Hepatocyte (in vitro differentiated cells): ENCODE results near the gene CD79B. TPM values are rescaled to one million over a fixed set of nuclear protein-coding genes. Genes with fewer than 3 reads are reported as not detected.
A peak's percentile ranks its signal among the peaks of the same experiment; 100 is the strongest.
"Not testable (repeated sequence)": the region's sequence is repeated elsewhere in the genome, so short reads cannot be mapped to it uniquely, and the experiment has no call there.

Experiments
- DNase-seq: peaks from one replicate; pipeline ENCODE4 v3.0.0-alpha.2; 2016; ENCODE audit warnings: low spot score
- H2AFZ ChIP-seq: fragments of 200-600 bp; sonication (generic); 2 replicates; pipeline ENCODE4 v1.6.0; 2016; ENCODE audit warnings: antibody characterized with exemption, mild to moderate bottlenecking
- H3K27ac ChIP-seq: fragments of 200-600 bp; sonication (generic); 2 replicates; pipeline ENCODE4 v1.5.1; 2016; ENCODE audit warnings: mild to moderate bottlenecking
- H3K27me3 ChIP-seq: fragments of 200-600 bp; sonication (generic); 2 replicates; pipeline ENCODE4 v1.6.1; 2016
- H3K36me3 ChIP-seq: fragments of 200-600 bp; sonication (generic); replicated peaks from 2 replicates; pipeline ENCODE4 v1.5.1; 2016; ENCODE audit warnings: low read depth; ENCODE audit not compliant: insufficient read depth
- H3K4me1 ChIP-seq: fragments of 200-600 bp; sonication (generic); 2 replicates; pipeline ENCODE4 v1.5.1; 2016; ENCODE audit warnings: mild to moderate bottlenecking, moderate library complexity; ENCODE audit not compliant: insufficient read depth
- H3K4me2 ChIP-seq: fragments of 200-600 bp; sonication (generic); 2 replicates; pipeline ENCODE4 v1.6.0; 2016
- H3K4me3 ChIP-seq: fragments of 200-600 bp; sonication (generic); 2 replicates; pipeline ENCODE4 v1.5.1; 2016; ENCODE audit warnings: mild to moderate bottlenecking
- H3K79me2 ChIP-seq: fragments of 200-600 bp; sonication (generic); 2 replicates; pipeline ENCODE4 v1.6.0; 2017; ENCODE audit warnings: mild to moderate bottlenecking
- H3K9me2 ChIP-seq: fragments of 200-600 bp; sonication (generic); replicated peaks from 2 replicates; pipeline ENCODE4 v1.6.0; 2017; ENCODE audit warnings: mild to moderate bottlenecking; ENCODE audit not compliant: insufficient read depth
- H3K9me3 ChIP-seq: fragments of 200-600 bp; sonication (generic); 2 replicates; pipeline ENCODE4 v1.5.1; 2016; ENCODE audit warnings: low read depth, mild to moderate bottlenecking
- H4K20me1 ChIP-seq: fragments of 200-600 bp; sonication (generic); 2 replicates; pipeline ENCODE4 v1.6.0; 2016; ENCODE audit warnings: mild to moderate bottlenecking; ENCODE audit not compliant: insufficient read depth, poor library complexity, severe bottlenecking
- EZH2 ChIP-seq: fragments of 200-600 bp; sonication (generic); IDR thresholded peaks from 2 replicates; pipeline ENCODE4 v1.6.1; 2016; ENCODE audit warnings: antibody characterized with exemption, mild to moderate bottlenecking, borderline replicate concordance
- EZH2phosphoT487 ChIP-seq: fragments of 200-600 bp; sonication (generic); IDR thresholded peaks from one replicate; pipeline ENCODE4 v1.6.1; 2018; ENCODE audit warnings: antibody characterized with exemption, mild to moderate bottlenecking, low read depth, moderate library complexity; ENCODE audit not compliant: unreplicated experiment, severe bottlenecking
- WGBS: methylation state at CpG from one replicate; pipeline ENCODE4 v1.1.6; 2016; ENCODE audit warnings: low lambda C conversion rate; ENCODE audit errors: missing lambda C conversion rate; 5-methylcytosine and 5-hydroxymethylcytosine counted together
- polyA plus RNA-seq: library from polyadenylated mRNA; unstranded; fragments of >200 nt; fragmentation: Nextera tagmentation; extraction: Ambion mirVana; gene quantifications from 2 replicates; pipeline ENCODE4 v1.2.1, GENCODE V29; 2016
- total RNA-seq: library from RNA; depleted of rRNA; stranded (reverse); fragments of >200 nt; gene quantifications from 2 replicates; pipeline ENCODE4 v1.2.3, GENCODE V29; 2014
- TF ChIP-seq, protein P1 (sequence below): fragments of 200-600 bp; sonication (generic); IDR thresholded peaks from 2 replicates; pipeline ENCODE4 v1.5.1; 2016; ENCODE audit warnings: antibody characterized with exemption, mild to moderate bottlenecking; ENCODE audit not compliant: poor library complexity

Gene CD79B
- total and polyA plus RNA-seq, 2 experiments from 2014 or later: 0.57 to 1.2 TPM

DNA sequence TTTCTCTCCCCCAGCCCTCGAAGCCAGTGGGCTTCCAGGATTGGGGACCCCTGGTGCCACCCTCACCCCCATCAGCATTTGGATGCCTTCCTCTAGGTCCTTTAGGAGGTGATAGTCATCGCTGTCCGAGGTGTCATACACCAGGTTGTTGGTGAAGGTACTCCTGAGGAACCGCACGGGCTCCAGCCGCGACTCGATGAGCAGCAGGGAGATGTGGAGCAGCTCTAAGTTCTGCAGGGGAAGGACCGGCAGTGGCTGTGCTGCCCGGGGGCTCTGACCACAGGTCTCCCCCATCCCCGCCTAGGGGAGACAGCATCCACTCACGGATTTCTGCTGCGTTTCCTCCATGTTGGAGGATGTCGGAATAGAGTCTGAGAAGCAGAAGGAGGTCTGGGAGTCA is 22.0 kb downstream of the CD79B start:
- Histone ChIP-seq H3K27me3 (peaks cover 3% of the 10 kb centered on the region), H3K36me3 (no peaks in the 10 kb centered on the region), H3K4me3 (no peak overlapping the region), H3K4me2 (no peak overlapping the region), H4K20me1 (no peaks in the 10 kb centered on the region), H3K9me2 (no peaks in the 10 kb centered on the region), H2AFZ (no peak overlapping the region), H3K79me2 (no peaks in the 10 kb centered on the region), H3K27ac (no peak overlapping the region), H3K4me1 (no peaks in the 10 kb centered on the region), H3K9me3 (no peaks in the 10 kb centered on the region)
- no peak for DNase-seq
- WGBS: 85% methylated on average over 14 of the region's 14 CpGs
- no peak for TF ChIP-seq EZH2
- TF ChIP-seq EZH2phosphoT487: no peak
- TF ChIP-seq, protein P1, sequence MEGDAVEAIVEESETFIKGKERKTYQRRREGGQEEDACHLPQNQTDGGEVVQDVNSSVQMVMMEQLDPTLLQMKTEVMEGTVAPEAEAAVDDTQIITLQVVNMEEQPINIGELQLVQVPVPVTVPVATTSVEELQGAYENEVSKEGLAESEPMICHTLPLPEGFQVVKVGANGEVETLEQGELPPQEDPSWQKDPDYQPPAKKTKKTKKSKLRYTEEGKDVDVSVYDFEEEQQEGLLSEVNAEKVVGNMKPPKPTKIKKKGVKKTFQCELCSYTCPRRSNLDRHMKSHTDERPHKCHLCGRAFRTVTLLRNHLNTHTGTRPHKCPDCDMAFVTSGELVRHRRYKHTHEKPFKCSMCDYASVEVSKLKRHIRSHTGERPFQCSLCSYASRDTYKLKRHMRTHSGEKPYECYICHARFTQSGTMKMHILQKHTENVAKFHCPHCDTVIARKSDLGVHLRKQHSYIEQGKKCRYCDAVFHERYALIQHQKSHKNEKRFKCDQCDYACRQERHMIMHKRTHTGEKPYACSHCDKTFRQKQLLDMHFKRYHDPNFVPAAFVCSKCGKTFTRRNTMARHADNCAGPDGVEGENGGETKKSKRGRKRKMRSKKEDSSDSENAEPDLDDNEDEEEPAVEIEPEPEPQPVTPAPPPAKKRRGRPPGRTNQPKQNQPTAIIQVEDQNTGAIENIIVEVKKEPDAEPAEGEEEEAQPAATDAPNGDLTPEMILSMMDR: no peak

DNA sequence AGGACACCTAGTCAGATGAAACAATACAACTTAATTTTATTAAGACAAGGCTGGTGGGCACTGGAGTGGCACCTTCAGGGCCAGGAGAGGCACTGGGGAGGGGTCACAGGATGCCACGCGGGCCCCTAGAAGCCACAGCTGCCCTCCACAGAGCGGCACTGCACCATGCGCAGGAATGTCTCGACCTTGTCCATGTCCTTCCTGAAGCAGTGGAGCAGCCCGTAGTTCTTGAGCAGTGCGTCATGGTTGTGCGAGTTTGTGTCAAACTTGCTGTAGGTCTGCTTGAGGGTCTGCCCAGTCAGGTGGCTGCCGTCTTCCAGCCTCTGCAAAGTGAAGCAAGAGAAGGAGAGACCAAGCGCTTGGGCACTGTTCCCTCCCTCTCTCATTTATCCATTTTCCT is 22.5 kb downstream of the CD79B start:
- DNase-seq: not testable (repeated sequence)

DNA sequence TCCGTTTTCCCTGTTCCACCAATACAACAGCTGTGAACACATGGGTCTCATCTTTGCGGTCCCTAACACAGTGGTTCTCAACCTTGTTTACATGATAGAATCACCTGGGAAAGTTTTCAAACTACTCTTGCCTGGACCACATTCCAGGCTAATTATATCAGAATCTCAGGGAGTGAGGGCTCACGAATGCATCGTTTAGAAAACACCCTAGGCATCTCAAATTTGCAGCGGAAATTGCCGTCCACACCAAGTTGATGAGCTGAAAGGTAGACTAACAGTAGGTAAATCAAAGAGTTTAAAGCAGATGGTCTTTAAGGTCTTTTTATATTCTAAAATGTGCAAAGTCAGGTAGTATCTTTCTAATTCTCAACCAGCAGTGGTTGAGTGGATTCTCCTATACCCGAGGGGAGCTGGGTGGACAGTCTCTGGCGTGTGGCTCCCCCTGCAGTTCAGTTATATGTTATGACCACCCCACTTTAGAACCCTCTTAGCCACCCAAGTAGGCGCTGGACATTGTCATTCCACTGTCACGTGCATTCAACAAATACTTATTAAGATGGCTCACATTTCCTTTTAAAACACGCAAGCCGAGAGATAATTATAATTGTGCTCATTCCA is 24.9 kb downstream of the CD79B start:
- not testable (repeated sequence) for H4K20me1 ChIP-seq, DNase-seq, H3K27ac ChIP-seq, H3K79me2 ChIP-seq, H2AFZ ChIP-seq, H3K4me2 ChIP-seq, H3K36me3 ChIP-seq, H3K4me3 ChIP-seq, H3K27me3 ChIP-seq, H3K4me1 ChIP-seq, H3K9me3 ChIP-seq, H3K9me2 ChIP-seq
- WGBS: 43% methylated on average over 12 of the region's 12 CpGs

More for the DNA sequence above, 22.5 kb downstream of the CD79B start:
- H3K9me2 ChIP-seq, H3K4me3 ChIP-seq, H3K79me2 ChIP-seq, H3K36me3 ChIP-seq, H2AFZ ChIP-seq, H3K4me2 ChIP-seq, H3K4me1 ChIP-seq, H3K9me3 ChIP-seq, H4K20me1 ChIP-seq, H3K27ac ChIP-seq, H3K27me3 ChIP-seq: not testable (repeated sequence)
- 92% methylated on average over 10 of the region's 10 CpGs for WGBS

DNA sequence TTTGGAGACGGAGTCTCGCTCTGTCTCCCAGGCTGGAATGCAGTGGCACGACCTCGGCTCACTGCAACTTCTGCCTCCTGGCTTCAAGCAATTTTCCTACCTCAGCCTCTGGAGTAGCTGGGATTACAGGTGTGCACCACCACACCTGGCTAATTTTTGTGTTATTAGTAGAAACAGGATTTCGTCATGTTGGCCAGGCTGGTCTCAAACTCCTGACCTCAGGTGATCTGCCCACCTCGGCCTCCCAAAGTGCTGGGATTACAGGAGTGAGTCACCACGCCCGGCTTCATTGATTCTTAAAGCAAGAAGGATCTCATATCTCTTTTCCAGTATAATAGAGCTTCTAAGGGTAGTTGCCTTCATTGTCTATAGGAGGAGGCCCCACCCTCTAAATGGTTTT is 27.3 kb downstream of the CD79B start:
- not testable (repeated sequence) for H3K79me2 ChIP-seq, H3K4me2 ChIP-seq, DNase-seq, H4K20me1 ChIP-seq, H3K9me3 ChIP-seq, H2AFZ ChIP-seq, H3K27ac ChIP-seq, H3K27me3 ChIP-seq, H3K4me1 ChIP-seq, H3K36me3 ChIP-seq, H3K9me2 ChIP-seq, H3K4me3 ChIP-seq
- 88% methylated on average over 8 of the region's 8 CpGs for WGBS

DNA sequence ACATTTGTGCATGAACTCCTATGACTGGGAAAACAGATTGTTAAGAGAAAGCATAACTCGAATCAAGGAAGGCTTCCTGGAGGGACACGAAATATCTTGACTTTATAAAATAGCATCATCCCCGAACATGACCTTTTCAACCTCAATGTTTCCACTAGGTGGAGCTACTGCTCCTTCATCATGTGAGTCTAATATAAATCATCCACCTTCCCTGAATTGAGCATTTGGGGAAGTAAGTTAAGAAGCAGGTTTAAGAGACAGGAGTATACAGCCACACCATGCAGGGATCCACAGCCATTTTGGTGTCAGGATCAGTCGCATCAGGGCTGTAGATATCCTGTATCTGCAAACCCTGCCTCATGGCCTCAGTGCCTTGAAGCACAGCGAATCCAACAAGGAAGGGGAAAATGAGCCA is 28.3 kb downstream of the CD79B start:
- not testable (repeated sequence) for H3K4me1 ChIP-seq, H3K27me3 ChIP-seq, H3K4me2 ChIP-seq, H3K36me3 ChIP-seq, H3K4me3 ChIP-seq, H2AFZ ChIP-seq, DNase-seq, H4K20me1 ChIP-seq, H3K9me2 ChIP-seq, H3K79me2 ChIP-seq, H3K27ac ChIP-seq, H3K9me3 ChIP-seq
- TF ChIP-seq, protein P1: peak; percentile 46
- 45% methylated on average over 5 of the region's 5 CpGs for WGBS

DNA sequence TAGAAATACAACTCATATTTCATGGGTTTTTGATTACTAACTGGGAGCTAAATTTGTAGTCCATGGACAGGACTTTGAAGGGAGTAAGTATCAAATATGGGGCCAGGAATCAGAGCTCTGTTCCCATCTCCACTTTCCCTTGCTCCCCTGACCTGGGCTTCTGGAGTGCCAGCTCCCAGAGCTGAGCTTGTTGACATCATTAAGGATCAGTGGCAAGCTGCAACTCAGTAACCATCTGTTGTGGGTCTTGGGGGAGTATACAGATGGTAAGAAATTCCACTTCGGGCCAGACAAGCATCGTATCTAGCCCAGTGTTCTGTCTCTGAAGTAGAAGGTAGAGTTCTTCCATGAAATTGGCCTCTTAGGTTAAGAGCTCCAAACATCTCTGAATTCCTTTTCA is 30.2 kb downstream of the CD79B start:
- 100% methylated on average over 2 of the region's 2 CpGs for WGBS
- H3K9me3 ChIP-seq: not testable (repeated sequence)

DNA sequence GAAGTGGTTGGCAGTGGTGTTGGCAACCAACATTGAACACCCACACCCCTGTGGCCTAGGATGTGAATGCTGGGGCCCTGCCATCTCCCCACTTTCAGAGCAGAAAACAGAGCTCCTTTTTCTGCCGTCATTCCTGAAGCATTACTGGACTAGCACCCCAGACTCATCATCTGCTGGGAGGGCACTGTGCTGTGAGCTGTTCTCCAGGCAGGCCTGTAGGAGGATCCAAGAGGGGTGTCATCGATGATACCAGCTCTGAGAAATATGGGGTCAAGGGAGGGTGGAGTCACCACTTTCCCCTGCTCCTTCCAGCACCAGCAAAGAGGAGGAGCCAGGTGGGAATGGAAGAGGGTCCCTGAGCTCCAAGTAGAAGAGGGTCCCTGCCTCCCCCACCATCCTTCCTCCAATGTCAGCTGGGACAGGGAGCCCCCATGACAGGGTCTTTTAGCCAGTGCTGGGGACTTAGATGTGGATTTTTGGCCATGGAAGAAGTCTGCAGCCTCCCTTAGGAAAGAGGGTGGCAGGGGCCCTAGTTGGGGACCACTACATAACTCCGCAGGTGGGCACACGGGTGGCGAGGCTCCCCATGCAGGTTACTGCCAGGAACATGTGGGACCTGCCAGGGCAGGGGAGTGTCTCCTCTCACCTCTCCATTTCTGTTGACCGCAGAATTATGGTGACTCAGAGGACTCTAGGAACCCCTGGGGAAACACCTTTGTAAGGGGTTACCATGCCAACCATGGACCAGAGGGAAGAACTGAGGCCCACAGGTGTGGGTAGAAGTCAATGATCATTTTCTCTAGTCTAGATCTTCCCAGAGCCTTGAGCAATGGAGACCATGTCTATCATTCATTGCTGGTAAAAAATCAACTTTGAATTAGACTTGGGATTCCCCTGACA is 33.0 kb downstream of the CD79B start:
- not testable (repeated sequence) for H3K36me3 ChIP-seq, H2AFZ ChIP-seq, H3K4me1 ChIP-seq, DNase-seq, H3K79me2 ChIP-seq, H3K27me3 ChIP-seq, H3K9me3 ChIP-seq, H4K20me1 ChIP-seq, H3K4me3 ChIP-seq, H3K4me2 ChIP-seq, H3K9me2 ChIP-seq, H3K27ac ChIP-seq
- 91% methylated on average over 6 of the region's 6 CpGs for WGBS

More for the DNA sequence above, 30.2 kb downstream of the CD79B start:
- H3K4me2 ChIP-seq, H3K4me1 ChIP-seq, H3K79me2 ChIP-seq, H3K27ac ChIP-seq, DNase-seq, H3K36me3 ChIP-seq, H3K4me3 ChIP-seq, H4K20me1 ChIP-seq, H3K27me3 ChIP-seq, H2AFZ ChIP-seq, H3K9me2 ChIP-seq: not testable (repeated sequence)
